Pons (tissue), 1 donor: ENCODE measurements around the gene OSBPL2.
A peak's percentile ranks its signal among the peaks of the same experiment; 100 is the strongest.

Experiments used
- DNase-seq: peaks from one replicate; pipeline ENCODE4 v3.0.0-alpha.2; 2016; ENCODE audit warnings: low spot score

OSBPL2 gene

DNA sequence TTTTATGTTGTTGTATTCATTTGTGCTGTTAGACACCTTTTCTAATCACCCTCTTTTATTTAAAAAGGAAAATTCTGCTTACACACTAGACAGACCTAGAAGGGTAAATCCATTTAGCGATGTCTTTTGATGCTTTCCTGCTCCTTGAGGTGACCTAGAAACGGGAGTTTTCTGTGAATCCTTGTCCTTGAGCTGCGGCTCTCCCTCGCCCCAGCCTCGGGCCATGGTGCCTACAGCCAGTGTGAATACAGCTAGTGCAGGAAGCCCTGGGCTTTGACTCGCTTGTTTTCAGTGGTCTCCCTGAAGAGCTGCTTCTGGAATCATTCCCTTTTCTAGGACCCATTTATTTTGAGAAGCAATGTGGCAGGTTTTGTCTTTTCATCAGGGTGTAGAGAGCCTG lies 46.8 kb downstream of the OSBPL2 start:
- no peak for DNase-seq

- DNase-seq: no peak
These were observed 47.4 kb downstream of the OSBPL2 start for GRCh38 chr20:62285722-62286121.

- no peak for DNase-seq
These were observed 48.3 kb downstream of the OSBPL2 start for GRCh38 chr20:62286493-62287064.

DNA sequence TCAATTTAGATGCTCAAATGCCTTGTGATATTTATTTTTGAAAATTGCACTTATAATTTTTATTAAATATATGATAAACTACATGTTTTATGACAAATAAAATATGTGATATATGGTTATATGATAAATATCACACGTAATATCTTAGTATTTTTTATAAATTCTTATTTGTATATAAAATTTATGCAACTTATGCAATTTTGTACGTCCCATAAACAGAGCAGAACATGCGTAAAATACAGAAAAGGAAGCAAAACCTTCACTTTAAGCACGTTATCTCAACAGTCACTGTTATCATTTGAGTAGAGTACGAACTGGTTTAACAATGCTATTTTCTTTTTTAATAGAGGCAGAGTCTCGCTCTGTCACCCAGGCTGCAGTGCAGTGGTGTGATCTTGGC lies 48.8 kb downstream of the OSBPL2 start:
- DNase-seq: no peak

GRCh38 chr20:62287759-62288534 lies 49.6 kb downstream of the OSBPL2 start:
- DNase-seq: no peak

GRCh38 chr20:62288535-62289105 lies 50.3 kb downstream of the OSBPL2 start:
- DNase-seq: no peak

DNA sequence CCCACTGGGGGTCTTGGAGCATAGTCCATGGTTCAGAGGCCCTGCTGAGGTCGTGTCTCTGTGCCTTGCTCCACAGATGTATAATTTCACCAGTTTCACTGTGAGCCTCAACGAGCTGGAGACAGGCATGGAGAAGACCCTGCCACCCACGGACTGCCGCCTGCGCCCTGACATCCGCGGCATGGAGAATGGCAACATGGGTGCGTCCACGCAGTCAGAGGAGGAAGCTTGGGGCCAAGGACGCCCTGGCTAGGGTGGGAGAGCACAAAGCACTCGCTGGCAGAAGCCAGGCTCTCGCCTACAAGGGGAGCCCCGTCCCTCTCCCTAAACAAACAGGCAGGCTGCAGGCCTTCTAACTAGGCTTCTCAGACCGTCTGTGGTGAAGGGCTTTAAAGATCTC lies 50.8 kb downstream of the OSBPL2 start:
- no peak for DNase-seq

DNA sequence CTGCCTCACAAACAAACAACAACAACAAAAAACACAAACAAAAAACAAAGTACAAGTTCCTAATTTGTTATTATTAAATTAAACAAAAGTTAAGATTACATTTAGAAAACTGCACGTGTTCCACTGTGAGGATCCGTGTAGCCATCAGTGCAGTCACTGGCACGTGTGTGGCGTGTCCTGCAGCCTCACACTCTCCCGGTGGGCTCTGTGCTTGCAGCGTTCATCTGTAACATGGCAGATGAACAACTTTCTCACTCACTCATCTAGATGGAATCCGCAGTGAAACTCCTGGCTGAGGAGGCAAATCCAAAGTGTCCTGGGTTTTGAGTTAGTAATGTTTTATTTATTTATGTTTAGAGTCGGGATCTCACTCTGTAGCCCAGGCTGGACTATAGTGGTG lies 51.6 kb downstream of the OSBPL2 start:
- no peak for DNase-seq

GRCh38 chr20:62291251-62292066 lies 53.1 kb downstream of the OSBPL2 start:
- no peak for DNase-seq

DNA sequence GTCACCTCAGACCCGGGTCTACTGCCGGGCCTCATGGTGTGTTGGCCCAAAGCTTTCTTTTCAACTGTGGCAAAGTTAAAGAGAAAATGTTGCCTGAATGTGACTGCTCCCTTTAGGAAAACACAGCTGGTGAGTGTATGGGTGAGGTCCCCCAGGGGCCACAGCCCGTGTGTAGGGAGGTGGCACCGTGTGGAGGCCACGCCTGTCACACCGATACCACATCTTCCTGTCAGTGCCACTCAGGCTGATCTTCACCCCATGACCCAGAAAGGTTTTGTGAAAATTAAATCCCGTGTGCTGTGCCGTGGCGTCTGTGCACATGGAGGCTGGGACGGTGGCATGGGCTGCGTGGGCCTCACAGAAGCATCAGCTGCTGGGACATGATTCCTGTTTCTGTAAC lies 53.8 kb downstream of the OSBPL2 start:
- no peak for DNase-seq

GRCh38 chr20:62293111-62293784 lies 54.9 kb downstream of the OSBPL2 start:
- no peak for DNase-seq

- DNase-seq: no peak
These were observed 55.6 kb downstream of the OSBPL2 start for GRCh38 chr20:62293946-62294345.

- DNase-seq: no peak
These were observed 56.2 kb downstream of the OSBPL2 start for GRCh38 chr20:62294516-62294915.

GRCh38 chr20:62296724-62297448 lies 58.6 kb downstream of the OSBPL2 start:
- no peak for DNase-seq

- DNase-seq: no peak
These were observed 59.3 kb downstream of the OSBPL2 start for GRCh38 chr20:62297449-62298227.

DNA sequence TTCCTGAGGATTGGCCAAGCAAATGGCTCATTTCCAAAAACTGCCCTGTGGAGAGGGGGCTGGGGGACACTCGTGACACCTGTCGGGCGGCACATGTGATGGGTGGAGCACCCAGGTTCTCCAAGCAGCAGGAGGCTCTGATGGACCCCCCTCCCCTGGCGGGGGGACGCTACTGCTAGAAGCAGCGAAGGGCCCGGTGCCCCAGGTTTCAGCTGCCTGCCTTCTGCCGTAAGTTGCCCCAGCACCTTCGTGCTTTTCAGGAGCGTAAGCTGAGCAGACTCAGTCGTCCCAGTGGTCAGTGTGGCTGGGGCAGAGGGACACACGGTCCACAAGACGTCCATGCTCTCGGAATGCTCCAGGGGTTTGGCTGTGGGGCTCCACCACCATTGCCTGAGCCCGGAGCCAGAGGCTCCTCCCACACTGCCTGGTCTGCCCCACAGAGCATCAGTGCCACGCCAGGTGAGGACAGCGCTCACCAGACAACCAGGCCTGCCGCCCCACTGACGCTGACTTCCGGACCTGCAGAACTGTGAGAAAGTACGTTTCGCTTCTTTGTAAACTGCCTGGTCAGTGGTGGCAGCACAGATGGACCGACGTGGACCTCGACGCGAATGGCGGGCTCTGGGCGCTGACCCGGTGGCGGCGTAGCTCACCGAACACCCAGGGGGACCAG lies 60.4 kb downstream of the OSBPL2 start:
- DNase-seq: no peak

DNA sequence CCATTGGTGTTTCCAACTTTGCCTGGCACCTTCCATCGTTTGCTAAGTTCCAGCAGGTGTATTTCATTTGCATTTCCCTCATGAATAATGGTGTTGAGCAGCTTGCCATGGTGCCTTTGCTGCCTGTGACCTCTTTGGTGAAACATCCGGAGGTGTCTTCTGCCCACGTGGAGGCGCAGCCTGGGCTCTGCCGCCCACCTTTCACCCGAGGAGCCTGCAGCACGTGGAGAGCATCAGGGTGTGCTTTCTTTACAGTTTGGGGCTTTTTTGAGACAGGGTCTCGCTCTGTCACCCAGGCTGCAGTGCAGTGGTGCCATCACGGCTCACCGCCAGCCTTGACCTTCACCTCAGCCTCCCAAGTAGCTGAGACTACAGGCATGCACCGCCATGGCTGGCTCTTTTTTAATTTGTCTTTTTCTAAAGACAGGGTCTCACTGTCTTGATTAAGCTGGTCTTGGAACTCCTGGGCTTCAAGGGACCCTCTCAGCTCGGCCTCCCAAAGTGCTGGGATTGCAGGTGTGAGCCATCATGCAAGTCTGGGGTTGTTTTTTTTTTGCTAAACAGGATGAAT lies 61.4 kb downstream of the OSBPL2 start:
- no peak for DNase-seq

DNA sequence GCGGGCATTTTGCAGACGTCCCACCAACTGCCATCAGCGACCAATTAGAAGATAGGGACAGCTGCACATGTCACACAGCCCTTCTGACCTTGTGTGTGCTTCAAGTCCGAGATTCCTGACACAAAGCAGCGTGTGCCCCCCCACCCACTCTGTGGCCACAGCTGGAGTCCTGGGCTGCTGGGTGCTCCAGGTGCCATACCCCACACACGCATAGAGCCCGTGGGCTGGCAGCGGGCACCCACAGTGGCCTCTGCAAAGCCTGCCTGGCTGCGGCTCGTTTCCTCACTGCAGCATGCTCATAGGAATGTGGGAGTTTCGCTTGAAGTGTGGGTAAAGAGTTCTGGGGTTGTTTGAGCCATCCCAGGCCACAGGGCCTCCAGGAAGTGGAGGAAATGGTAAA lies 62.0 kb downstream of the OSBPL2 start:
- DNase-seq: no peak

GRCh38 chr20:62301111-62301668 lies 62.9 kb downstream of the OSBPL2 start:
- peak; percentile 57 for DNase-seq
